HG03066 (cell line): ENCODE data around the gene NUP50.

Source experiments
- ATAC-seq: cut with Tn5 transposase; IDR thresholded peaks from one replicate; pipeline ENCODE4 v1.9.1; 2021; ENCODE audit warnings: low read depth; ENCODE audit not compliant: unreplicated experiment

NUP50 gene, protein sequence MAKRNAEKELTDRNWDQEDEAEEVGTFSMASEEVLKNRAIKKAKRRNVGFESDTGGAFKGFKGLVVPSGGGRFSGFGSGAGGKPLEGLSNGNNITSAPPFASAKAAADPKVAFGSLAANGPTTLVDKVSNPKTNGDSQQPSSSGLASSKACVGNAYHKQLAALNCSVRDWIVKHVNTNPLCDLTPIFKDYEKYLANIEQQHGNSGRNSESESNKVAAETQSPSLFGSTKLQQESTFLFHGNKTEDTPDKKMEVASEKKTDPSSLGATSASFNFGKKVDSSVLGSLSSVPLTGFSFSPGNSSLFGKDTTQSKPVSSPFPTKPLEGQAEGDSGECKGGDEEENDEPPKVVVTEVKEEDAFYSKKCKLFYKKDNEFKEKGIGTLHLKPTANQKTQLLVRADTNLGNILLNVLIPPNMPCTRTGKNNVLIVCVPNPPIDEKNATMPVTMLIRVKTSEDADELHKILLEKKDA

DNA sequence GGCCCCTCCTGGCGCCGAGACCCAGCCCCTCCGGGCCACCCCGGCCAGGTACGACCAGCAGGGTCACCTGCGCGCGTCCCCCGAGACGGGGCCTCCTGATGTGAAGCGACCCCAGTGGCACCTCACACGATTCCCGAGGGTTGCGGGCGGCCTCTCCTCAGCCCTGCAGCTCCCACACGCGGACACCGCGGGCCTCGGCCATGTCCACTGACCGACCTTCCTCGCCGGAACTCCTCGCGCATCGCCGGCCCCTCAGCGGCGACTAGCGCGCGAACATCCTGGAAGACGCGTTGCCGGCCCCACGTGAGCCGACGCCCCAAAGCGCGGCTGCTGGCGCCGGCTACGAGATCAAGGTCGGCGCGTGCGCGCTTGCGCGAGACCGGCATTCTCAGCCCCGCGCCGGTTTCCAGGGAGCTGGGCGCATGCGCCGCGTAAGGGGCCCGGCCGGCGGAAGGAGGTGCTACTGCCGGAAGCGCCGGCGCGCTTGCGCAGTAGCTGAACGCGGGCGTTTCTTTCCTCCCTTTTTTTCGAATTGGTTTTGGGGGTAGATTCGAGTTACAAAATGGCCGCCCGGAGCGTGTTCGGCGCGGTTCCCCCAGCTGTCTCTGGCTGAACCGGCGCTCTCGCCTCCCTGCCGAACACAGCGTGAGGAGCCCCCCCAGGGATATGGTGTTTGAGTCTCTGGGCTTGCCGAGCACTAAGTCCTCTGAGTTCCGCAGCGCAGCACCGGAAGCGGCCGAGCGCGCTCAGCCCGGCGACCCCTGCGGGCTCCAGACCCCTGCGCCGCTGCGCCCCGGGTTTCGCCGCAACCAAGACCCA, at the start of gene NUP50:
Gene NUP50, plus strand, starts transcription at position 475 of the 819 bp plus-strand sequence. CDS start 4,253 bp downstream, outside the sequence.
- ATAC-seq: peak; percentile 66

DNA sequence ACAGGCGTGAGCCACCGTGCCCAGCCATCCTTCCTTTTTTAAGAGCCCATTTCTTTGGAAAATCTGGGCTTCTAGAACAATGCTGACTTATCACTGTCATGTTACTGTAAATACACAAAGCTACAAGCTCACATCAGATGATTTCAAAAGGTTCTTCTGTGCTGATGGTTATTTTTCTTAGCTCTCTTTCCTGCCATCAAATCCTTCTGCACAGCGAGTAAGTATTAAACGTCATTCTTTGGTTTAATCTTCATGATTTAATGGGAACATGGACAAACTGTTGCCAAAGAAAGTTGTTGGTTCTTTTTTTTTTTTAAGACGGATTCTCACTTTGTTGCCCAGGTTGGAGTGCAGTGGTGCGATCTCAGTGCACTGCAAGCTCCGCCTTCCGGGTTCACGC, 43.3 kb upstream of the NUP50 start:
- ATAC-seq: no peak

DNA sequence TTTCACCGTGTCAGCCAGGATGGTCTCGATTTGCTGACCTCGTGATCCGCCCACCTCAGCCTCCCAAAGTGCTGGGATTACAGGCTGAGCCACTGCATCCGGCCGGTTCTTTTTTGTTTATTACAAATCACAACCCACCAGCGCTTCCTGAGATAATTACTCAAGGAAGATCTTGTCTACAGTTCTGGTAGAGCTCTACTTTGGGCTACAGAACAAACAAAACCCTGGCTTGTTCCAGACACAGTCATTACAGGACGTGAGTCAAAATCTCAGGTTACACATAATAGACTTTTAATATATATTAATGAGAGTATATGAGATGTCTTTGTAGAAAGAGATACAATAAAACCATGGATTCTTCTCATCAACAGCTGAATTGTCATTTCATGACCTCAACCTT, 42.8 kb upstream of the NUP50 start:
- ATAC-seq: no peak

DNA sequence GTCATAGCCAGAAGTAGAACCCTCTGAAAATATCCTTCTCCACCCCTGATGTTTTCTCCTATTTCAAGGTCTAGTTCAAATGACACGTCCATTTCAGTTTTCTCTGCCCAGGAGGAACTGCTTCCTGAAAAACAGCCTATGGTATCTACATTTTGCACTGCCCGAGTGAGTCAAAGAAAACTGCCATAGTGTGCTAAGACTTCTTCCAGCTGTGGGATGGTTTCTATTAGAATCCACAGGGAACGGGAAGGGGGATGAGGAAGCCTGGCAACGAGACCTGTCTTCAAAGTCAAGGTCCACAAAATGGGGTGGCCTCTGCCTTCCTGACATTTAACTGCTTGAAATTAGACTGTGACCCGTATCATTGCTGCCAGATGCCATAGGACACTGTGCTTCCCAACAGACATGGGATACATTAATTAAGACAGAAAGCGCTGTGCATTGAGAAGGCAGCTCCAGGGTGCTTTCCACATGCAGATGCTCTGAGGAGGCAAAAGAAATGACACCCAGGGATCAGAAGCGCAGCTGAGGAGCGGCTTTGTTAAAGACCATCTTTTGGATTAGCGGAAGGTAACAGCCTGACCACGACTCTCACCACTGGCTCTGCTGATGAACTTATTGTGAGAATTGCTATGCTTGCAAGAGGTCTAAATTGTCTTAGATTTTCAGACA, 39.4 kb upstream of the NUP50 start:
- ATAC-seq: no peak

DNA sequence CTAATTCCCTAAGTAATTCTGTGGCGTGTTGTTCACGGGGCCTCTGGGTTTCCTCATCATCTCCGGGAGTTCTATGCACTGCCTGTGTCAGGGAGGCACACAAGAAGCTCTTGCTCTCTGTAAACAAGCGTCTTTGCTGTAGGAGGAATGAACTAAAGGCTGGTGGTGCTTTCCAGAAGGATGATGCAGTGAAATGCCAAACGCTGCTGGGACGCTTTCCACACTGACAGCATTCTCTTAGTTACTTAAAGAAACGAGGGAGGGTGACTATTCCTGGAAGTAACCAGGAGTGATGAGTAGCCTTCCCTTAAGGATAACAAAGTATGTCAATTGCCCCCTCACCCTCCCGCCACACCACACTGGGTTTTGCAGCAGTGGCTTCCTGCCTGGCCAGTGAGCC, 38.5 kb upstream of the NUP50 start:
- no peak for ATAC-seq

DNA sequence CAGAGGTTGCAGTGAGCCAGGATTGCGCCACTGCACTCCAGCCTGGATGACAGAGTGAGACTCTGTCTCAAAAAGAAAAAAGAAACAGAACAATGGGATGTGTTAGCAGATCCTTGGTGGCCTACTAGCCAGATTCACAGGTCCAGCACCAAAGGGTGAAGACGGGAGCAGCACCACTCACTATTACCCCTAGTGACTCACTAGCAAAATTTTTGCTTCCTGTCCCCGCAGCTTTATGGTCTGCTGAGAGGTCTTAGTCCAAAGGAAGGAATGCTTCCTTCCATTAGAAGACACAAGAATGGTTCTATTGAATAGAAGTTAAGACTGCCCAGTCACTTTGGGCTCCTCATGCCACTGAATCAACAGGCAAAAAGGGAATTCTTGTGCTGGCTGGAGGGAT, 35.9 kb upstream of the NUP50 start:
- ATAC-seq: no peak

DNA sequence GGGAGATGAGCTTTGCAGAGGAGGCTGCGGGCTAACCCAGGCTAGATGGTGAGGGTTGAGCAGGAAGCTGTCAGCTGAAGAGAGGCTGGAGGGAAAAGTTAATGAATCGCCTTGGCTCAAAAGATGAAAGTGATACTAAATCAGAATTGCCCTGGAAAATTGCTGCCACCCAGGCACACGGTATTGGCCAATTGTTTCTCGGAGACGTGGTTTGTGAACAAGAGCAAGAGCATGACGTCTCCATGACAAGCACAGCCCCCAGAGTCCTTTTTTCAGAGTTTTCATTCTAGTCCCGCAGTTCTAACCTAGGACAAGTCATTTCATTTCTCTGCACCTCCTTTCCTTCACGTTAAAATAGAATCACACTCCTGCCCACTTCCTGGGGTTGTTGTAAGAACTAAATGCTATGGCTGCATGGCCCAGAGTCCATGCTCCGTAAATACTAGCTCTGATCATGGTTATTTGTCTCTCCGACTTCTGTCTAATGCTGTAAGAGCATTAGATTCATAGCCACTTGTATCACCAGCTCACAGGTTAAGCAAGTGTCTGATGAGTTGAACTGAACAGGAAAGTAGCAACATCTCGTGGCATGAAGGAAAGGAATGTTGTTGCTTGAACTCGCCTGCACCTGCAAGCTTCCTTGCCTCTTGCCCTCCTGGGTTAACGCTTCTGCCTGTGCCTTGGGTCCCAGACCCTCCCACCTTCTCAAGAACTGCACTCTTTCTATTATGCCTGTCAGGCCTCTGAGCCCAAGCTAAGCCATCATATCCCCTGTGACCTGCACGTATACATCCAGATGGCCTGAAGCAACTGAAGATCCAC, 33.8 kb upstream of the NUP50 start:
- ATAC-seq: no peak

DNA sequence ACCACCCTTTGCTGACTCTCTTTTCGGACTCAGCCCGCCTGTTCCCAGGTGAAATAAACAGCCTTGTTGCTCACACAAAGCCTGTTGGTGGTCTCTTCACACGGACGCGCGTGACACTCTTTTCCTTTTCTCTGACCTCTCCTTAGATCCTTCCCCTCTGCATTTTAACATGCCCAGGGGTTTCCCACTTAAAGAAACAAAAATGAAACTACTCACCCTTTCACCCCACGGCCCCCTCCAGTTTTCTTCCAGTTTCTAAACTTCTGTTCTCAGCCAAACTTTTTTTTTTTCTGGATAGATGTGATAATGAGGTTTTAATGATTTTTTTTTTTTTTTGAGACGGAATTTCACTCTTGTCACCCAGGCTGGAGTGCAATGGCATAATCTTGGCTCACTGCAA, 32.8 kb upstream of the NUP50 start:
- ATAC-seq: no peak

DNA sequence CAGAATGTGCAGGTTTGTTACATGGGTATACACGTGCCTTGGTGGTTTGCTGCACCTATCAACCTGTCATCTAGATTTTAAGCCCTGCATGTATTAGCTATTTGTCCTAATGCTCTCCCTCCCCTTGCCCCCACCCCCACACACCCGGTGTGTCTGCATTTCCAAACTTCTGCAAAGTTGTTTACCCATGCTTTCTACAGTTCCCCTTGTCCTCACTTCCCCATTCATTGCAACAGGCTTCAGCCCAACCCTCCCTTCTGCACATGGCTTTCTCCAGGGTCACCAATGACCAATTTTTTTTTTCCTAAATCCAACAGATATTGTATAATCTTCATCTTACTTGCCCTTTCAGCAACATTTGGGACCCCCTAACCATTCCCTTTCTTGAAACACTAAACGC, 32.0 kb upstream of the NUP50 start:
- no peak for ATAC-seq

DNA sequence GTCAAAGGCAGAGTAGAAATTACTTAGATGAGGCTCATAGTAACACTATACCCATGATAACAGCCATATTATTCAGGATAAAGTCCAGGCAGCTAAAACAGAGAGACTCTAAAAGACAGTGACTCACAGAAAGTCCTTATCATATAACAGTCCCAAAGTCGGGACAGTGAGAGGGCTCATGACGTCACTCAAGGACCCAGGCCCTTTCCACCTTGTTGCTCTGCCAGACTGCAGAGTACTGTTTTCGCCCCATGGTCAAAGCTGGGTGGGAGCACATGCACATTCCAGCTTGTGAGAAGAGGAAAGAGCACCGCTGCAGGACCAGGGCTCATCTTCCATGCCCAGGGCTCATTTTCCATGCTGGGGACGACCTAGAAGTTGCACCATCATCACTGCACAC, 29.4 kb upstream of the NUP50 start:
- ATAC-seq: no peak

DNA sequence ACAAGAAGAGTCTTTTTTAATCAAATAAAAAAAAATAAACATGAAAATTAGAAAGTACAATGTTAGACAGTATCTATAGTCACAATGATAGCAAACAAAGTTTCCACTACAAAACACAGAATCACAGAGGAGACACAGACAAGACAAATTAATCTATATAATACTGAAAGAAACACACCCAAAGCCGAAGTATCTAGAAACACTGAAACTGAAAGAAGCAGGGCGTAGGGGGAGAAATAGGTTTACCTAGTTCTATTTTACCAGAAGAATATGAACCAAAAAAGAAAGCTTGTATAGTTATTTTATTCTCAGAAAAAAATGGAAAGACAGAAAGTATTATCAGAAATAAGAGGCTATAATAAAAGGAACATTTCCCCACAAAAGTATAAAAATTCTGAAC, 27.1 kb upstream of the NUP50 start:
- no peak for ATAC-seq

DNA sequence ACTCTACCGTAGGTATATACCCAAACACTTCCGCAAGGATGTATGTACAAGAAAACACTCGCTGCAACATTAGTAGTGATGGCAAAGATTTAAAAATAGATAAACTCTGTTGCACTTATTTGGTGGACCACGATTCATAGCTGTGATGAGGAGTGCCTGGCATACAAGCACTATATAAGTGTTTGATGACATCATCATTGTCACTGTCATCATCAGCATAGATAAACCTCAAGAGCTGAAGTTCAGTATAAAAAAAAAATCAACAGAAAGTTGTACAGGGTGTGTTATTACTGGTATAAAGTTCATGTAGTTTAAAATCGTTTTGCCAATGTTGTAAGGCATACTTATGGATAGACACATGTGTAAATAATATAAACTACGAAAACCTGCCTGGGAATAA, 24.0 kb upstream of the NUP50 start:
- ATAC-seq: no peak

DNA sequence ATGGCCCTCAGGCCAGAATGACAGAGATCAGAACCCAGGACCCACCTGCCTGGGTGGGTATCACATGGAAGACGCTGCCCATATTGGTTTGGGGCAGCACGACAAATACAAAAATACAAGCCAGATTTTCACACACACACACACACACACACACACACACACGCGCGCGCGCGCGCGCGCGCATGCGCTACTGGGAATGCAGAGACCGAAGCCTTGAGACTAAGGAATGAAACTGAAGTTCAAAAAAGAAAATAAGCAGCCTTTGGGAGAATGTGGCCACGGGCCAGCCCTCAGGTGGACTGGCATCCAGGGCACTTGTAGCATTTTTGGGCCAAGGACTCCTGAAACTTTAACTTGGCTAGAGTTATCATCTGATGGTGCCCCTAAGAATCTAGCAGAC, 21.3 kb upstream of the NUP50 start:
- ATAC-seq: no peak

DNA sequence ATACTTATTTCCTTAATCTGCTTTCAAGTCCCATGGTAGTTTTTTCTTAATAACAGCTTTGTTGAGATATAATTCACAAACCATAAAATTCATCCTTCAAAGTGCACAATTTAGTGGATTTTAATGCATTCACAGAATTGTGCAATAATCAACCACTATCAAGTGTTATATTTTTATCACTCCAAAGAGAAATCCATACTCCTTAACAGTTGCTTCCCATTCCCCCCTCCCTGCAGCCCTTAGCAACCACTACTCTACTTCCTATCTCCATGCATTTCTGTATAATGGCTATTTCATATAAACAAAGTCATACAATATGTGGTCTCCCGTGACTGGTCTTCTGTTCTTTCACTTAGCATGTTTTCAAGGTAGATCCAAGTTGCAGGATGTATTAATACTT, 18.8 kb upstream of the NUP50 start:
- ATAC-seq: no peak

DNA sequence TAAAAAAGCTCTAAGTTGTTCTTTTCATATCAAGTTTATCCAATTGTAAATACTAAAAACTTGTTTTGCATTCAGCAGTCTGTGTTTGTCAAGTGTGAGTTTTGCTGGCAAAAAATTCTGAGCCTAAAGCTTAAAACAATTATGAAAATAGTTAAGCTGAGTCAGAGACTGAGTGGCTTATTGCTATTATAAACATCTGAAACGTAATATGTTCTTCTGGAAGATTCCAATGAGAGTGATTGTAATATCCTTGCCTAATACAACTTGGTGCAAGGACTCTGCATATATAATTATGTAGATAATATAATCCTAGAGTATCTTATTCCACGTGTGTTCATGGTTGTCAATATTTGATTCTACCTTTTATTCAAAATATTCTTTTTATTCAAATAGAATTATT, 14.1 kb upstream of the NUP50 start:
- ATAC-seq: no peak

DNA sequence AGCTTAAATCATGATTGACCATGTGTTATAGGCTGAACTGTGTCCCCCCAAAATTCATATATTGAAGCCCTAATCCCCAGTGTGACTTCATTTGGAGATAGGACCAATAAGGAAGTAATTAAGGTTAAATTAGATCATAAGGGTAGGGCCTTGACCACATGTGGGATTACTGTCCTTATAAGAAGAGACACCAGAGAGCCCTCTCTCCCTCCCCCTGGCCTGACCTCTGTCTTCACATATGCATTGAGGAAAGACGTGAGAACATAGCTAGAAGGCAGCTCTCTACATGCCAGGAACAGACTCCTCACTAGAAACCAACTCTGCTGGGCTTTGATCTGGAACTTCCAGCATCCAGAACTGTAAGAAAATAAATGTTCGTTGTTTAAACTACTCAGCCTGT, 13.6 kb upstream of the NUP50 start:
- no peak for ATAC-seq

DNA sequence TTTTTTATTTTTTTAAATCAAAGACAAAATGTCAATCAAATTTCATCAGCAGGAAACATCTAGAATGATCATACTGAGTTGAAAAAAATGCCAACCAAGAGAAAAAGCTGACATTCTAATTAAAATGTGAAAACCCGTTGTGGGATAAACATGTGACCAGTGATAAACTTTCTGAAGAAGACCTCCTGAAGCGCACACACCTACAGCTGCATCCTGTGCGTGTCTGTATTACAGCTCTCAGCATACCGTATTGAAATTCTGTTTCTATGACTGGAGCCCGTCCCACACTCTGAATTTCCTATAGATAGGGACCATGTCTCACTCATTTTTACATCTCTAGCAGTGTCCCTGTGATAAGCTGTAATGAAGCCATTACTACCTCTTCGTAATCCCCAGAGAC, 12.2 kb upstream of the NUP50 start:
- no peak for ATAC-seq

DNA sequence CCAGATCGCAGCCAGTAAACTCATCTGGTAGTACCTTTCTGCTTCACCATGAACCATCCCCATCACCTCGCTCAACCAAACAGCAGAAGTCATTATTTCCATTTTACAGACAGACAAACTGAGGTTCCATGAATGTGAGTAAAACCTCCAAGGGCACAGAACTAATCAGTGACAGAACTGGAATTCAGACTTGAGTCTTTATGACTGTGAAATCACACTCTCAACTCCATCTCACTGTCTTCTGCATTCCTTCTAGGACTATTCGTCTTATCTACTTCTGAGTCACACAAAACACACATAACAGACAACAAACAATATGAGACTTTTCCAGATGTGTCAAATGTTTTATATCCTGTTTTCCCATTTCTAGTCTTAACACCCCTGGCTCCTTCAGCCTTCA, 9.3 kb upstream of the NUP50 start:
- no peak for ATAC-seq

DNA sequence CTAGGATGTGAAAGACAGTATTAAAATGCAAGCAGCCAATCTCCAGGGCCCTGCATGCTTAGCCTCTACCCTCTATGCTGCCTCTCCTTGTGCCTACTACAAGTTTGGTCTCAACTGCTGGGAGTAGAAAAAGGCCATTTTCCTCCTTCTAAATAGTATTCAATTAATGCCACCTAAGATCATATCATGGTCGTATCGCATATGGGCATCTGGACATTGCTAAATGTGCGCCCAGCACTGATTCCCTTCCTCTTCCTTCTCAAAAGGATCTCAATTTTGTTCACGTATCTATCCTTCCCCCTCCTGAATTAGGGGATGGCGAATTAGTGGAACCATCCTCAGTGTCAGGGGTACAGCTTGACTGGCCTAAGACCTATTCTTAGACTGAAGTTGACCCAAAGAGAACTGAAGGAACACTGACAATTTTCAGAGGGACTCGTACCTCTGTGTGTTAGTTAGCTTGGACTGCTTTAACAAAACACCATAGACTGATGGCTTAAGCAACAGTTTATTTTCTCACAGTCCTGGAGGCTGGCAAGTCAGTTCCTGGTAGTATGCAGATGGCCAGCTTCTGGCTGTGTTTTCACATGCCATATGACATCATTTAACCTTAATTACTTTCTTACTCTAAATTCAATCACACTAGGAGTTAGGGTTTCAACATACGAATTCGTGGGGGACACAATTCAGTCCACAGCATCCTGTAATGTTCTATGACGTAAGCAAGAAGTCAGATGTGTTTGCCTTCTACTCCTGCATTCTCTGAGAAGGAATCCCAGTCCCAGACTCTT, 8.5 kb upstream of the NUP50 start:
- no peak for ATAC-seq

DNA sequence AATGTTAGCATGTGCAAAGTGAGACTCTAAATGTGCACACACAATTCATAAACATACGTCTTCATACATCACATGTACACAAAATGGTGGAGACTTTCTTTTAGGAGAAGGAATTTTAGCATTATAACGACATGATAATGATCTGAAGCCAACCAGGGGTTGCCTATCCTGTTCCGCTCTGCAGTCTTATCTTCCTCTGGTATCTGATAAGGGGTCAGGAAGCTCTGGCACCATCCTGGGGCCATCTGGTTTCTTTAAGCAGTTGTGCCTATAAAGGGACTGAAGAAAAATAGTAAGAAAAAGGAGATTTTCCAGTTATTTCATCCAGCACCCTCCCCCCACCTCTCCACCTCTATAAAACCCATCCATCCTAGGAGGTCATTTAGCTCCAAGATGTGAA, 5.8 kb upstream of the NUP50 start:
- no peak for ATAC-seq
